GM12873 (cell line): ENCODE measurements around the gene TEX29.

Experiments
- CTCF ChIP-seq: IDR thresholded peaks from 2 replicates; pipeline ENCODE4 v1.5.1; 2012; ENCODE audit warnings: low read depth, mild to moderate bottlenecking, moderate library complexity, low read length, control low read depth; ENCODE audit not compliant: insufficient read depth; ENCODE audit errors: missing control alignments

TEX29 gene

GRCh38 chr13:111292710-111293485 is 27.5 kb upstream of the TEX29 start:
- no peak for TF ChIP-seq CTCF

- no peak for TF ChIP-seq CTCF
Measured at GRCh38 chr13:111295886-111296285, 24.6 kb upstream of the TEX29 start.

GRCh38 chr13:111296417-111296816 is 24.0 kb upstream of the TEX29 start:
- no peak for TF ChIP-seq CTCF

GRCh38 chr13:111298214-111298975 is 22.0 kb upstream of the TEX29 start:
- no peak for TF ChIP-seq CTCF

- no peak for TF ChIP-seq CTCF
Measured at GRCh38 chr13:111302045-111302726, 18.3 kb upstream of the TEX29 start.

- no peak for TF ChIP-seq CTCF
Measured at GRCh38 chr13:111303559-111303958, 16.9 kb upstream of the TEX29 start.

GRCh38 chr13:111304041-111304544 is 16.3 kb upstream of the TEX29 start:
- no peak for TF ChIP-seq CTCF
